Uterus (tissue), 2 donors: ENCODE measurements around the gene CLNK.

Experiments
- CTCF ChIP-seq, 4 experiments: fragments of 200-600 bp in 2 of 4; fragments of 450-650 bp in 2 of 4; sonication (generic) in 2 of 4; IDR thresholded peaks; one replicate each; pipeline ENCODE4 v1.5.1; 2016 to 2019; ENCODE audit warnings: antibody characterized with exemption in 4 of 4, mild to moderate bottlenecking in 2 of 4, moderate library complexity in 1 of 4
- POLR2A ChIP-seq, 2 donors: fragments of 450-650 bp; IDR thresholded peaks; one replicate each; pipeline ENCODE4 v1.6.1; 2016; ENCODE audit warnings: antibody characterized with exemption in 2 of 2, mild to moderate bottlenecking in 1 of 2, moderate library complexity in 1 of 2

DNA sequence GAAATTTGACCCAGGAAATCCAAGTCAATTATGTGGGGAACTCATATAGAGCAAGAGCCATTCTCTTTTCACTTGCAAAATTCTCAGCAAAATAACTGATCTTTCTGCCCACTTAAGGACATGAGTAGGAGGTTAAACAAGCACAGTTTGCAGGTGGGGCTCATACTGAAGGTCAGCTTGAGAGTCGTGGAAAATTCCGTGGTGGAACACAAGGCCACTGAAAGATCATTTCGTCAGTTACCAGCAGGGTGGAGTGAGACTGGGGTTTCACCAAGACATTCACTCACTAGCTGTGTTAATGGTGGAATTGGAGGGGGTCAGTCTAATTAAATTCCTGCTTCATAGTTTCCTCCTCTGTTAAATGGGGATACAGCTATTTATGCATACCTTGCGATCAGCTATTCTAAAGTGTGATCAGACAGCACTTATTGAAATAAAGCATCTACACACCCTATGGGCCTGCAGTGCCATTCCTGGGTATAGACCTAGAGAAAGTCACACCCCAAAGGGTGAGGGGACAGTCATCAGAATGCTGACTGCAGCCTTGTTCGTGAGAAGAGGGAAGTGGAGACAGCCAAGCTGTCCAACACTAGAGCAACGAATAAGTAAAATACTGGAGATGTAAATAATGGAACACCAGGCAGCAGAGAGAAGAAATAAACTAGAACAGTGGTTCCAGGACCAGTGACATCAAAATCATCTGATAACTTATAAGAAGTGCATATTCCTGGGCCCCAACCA lies 42.7 kb upstream of the CLNK start:
- no peak for TF ChIP-seq CTCF (IDR thresholded peaks at IDR 0.05)
- TF ChIP-seq POLR2A (IDR thresholded peaks at IDR 0.05): no peak
